ENCODE measurements around the gene ENTPD5.
"Not testable (repeated sequence)": the region's sequence is repeated elsewhere in the genome, so short reads cannot be mapped to it uniquely, and the experiment has no call there.

The ENTPD5 gene, protein sequence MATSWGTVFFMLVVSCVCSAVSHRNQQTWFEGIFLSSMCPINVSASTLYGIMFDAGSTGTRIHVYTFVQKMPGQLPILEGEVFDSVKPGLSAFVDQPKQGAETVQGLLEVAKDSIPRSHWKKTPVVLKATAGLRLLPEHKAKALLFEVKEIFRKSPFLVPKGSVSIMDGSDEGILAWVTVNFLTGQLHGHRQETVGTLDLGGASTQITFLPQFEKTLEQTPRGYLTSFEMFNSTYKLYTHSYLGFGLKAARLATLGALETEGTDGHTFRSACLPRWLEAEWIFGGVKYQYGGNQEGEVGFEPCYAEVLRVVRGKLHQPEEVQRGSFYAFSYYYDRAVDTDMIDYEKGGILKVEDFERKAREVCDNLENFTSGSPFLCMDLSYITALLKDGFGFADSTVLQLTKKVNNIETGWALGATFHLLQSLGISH

DNA sequence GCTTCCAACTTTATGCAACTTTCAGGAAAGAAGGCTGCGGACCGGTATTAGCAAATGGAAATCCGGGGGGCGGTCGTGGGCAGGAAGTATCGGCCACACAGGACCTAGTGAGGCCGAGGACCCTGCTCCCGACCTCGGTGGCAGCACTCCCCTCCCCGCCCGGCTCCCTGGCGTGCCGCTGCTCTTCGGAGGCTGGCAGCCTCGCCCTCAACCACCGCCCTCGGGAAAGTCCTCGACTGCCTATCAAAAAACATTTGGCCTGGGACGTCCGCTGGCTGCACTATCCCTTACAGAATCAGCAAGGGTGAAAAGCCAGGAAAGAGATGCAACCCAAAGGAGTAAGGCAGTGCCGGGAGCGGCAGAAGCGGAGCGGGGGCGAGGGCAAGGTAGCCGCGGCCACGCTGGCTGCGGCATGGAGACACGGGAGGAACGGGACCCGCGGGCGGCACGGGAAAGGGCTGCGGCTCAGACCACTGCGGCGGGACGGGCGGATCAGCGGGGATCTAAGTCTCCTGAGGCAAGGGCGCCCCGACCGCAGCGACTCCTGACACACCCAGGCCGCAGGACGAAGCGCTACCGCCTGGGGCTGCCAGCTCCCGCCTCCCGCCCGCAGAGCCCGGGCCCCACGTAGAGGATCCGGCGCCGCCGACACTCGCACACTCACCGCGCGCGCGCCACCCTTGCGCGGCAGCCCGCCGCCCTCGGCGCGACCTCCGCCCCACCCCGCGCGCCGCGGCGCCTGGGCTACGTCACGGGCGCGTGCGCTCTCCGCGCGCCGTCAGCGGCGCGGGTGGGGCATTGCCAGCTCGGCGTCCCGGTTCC is at the start of gene ENTPD5, which contains the start of gene BBOF1:
TSS of gene ENTPD5 (minus strand) at position 703 of the 822 bp plus-strand sequence. CDS start 31,186 bp downstream, outside the sequence.
TSS of gene BBOF1 (plus strand) at position 764 of the 822 bp plus-strand sequence. CDS start 130 bp downstream, outside the sequence.
- DNase-seq, result peak; percentile 90

DNA sequence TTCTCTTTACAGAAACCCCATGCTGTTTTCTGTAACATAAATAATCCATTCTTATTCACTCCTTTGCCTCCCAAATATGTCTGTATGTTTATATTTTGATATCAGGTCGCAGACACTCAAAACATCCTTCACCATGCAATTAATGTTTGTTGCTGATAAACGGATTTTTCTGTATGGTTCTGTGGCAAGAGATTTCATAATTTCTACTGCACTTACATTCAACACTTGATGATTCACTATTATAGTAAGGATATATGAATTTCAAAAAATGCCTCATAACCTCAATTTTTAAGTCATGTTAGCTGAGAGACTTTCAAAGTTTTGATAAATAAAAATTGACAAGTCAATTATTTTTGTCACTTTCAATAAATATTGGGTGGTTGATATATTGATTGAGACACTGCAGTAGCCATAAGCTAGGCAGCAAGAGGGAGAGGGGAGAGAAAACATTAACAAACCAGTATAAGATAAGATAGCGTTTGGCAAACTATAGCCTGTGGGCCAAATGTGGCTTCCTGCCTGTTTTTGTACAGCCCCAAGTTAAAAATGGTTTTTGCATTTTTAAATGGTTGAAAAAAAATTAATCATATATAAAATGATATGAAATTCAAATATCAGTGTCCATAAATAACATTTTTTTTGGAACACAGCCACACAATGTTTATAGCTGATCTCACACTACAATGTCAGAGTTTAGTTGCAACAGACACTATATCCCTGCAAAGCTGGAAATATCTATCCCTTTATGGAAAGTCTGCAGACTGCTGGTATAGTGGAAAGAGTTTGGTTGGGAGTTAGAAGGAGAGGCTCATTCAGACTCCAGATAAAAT is 46.9 kb upstream of the ENTPD5 start:
- no peak for DNase-seq

DNA sequence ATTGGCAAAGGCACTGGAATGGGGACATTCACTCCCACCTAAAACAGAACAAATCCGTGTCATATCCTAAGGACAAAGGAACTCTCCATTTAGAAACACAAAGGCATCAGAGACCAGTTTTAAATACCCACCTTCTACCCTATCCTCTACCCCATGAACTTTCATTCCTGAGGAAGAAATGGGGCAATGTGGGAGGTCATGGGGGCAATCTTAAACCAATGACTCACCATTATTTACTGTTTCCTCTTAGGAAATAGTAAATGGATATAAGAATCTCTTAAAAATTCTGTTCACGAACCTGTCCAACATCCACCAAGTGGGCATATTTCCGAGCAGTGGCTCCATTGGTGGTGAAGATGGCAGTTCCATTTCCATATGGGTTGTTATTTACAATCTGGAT is 45.8 kb upstream of the ENTPD5 start:
- DNase-seq, result no peak

DNA sequence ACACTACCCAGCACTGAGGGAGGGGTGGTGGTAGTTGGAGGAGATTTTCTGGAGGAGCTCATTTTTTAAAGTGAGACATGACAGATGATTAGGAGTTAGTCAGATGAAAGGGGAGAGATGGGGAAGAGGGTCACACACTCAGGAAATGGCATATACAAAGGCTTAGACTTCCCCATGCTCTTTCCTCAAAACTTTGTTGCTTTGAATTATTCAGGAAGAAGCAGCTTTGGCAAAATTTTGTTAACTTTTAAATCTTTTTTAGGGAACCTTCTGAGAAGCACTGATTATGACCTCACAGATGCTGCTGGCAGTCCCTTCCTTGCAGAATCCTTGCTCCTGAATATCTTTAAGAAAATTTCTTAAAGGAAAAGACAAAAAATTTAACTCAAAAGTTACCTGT is 45.3 kb upstream of the ENTPD5 start:
- DNase-seq, result no peak

DNA sequence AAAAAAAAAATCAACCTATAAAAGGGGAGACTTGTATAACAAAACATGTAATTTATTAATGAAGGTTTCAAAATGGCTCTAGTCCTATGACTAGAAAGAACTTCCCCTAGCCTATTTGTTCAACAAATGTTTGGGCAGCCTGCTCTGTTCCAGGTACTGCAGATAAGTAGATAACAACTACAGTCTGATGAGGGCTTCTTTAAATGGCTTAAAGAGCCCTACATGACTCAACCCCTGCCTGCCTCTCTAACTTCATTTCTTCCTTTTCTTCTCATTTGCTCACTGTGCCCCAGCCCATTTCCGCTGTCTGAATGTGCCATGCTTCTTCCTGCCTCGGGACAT is 43.7 kb upstream of the ENTPD5 start:
- no peak for DNase-seq

DNA sequence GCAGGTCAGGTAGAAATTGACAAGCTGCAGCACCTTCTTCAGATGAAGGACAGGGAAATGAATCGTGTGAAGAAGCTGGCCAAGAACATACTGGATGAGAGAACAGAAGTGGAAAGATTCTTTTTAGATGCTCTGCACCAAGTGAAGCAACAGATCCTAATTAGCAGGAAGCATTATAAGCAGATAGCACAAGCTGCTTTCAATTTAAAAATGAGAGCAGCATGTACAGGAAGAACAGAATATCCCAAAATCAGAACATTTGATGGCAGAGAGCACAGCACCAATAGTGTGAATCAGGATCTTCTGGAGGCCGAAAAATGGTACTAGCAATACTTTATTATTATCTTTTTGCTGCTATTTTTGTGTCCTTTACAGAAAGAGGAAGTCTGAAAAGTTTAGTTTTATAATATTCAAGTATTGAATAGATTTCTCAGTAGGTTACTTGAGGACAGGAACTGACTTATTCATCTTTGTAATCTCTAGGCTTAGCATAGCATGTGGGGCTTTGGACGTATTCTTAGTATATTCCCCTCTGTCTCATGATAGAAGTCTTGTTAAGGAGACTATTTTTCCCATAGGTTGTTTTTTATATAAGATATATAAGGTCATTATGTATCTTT is 30.9 kb upstream of the ENTPD5 start:
- no peak for DNase-seq

DNA sequence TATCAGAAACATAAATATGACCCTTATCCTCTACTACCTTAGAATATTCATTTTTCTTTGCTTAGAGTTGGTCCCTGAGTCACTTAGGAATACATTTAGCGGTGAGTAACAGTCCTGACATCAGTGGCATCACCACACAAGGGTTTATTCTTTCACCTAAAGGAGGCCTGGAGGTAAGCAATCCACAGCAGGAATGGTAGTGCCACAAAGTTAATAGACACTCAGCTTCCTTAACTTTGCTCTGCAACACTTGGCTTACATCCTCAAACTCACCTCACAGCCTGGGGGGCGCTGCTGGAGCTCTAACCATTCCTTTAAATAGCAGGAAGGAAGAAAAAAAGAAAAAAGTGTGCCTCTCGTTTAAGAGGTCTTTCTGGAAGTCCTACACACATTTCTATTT is 29.2 kb upstream of the ENTPD5 start:
- DNase-seq, result no peak

DNA sequence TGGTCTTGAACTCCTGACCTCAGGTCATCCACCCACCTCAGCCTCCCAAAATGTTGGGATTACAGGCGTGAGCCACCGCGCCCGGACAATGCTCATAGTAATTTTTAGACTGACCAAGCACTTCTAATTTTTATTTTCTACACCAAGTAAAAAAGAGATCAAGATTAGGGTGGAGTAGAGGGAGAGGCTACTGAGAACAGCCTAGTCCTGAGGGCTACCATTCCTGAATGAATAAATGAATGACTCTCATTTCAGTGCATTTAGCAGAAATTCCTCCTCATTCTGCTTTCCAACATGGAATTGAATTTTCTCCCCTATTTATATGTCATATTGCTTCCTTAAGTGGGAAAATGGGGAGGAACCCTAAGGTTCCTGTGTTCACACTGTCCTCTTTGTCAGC is 26.4 kb upstream of the ENTPD5 start:
- no peak for DNase-seq

DNA sequence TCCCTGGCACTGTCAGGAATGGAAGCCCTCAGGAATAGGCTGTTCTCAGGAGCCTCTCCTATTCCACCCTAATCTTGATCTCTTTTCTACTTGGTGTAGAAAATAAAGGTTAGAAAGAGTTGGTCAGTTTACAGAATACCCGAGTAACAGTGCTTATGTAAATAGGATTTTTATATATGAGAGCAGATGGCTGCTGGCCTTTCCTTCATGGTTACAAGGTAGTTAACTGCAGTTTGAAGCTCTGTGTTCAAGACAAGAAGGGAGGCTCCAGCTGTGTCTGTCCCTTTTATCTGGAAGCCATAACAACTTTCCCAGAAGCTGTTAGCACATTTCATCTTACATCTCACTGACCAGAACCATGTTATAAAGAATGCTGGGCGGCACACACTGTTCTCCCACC is 23.2 kb upstream of the ENTPD5 start:
- DNase-seq, result no peak

DNA sequence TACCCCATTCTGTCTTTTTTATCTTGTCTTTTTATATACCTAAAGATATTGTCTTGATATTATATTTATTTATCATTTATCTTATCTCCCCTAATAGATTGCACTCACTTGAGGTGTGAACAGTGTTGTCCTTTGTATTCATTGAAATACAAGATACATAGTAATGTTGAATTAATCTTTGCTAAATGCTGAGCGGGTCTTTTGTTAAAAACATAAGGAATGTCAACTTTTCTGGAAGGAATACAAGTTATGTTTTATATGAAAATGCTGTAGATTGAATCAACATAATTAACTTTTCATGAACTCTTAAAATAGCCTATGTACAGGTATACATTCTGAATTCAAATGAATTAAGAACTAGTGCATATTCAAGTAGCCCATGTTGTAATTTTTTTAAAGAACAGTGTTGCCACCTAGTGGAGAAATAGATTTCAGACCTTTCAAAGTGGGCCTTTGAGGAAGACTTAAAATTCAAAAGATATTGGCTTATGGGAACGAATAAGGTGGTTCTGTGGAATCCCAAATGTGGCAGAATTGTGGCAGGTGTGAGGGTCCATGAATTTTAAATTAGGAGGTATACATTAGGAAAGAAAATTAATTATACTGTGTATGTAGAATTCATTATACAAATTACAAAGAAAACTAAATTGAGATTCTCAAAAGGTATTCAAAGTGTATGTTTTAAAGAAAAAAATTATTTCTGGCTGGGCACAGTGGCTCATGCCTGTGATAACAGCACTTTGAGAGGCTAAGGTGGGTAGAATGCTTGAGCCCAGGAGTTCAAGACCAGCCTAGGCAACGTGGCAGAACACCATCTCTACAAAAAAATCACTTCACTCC is 19.2 kb upstream of the ENTPD5 start:
- DNase-seq, result peak; percentile 64

DNA sequence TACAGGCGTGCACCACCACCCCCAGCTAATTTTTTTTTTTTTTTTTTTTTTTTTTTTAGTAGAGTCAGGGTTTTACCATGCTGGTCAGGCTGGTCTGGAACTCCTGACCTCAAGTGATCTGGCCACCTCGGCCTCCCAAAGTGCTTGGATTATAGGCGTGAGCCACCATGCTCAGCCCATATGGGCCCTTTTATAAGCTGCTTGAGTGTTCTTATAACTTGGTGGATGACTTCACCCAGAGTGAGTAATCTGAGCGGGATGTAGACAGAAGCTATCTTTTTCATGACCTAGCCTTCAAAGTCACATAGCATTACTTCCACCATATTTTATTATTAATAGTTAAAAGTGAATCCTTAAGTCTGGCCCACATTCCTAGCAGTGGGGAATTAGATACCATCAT is 16.5 kb upstream of the ENTPD5 start:
- no peak for DNase-seq

DNA sequence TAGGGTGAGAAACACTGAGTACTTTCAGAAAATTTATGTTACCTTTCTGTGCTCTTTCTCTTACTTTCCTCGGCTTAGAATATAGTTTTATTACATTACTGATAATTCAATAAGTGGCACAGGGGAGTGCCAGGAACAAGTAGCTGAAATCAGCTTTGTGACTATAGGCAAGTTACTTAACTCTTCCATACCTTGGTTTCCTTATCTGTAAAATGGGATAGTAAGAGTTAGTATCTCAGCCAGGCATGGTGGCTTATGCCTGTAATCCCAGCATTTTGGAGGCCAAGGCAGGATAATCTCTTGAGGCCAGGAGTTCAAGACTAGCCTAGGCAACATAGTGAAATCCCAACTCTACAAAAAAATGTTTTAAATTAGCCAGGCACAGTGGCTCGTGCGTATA is 15.5 kb upstream of the ENTPD5 start:
- no peak for DNase-seq

DNA sequence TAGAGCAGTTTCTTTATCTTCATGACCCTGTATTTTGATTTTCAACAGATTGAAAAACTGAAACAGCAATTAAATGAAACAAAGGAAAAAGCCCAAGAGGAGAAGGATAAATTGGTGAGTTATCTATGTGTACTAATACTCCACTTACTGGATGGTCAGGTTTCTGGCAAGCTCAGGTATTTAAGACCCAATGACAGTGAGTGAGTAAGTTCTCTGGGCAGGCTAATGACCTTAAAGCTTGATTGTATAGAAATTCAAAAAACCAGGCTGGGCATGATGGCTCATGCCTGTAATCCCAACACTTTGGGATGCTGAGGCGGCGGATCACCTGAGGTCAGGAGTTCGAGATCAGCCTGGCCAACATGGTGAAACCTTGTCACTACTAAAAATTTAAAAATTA is 10.0 kb upstream of the ENTPD5 start:
- no peak for DNase-seq

DNA sequence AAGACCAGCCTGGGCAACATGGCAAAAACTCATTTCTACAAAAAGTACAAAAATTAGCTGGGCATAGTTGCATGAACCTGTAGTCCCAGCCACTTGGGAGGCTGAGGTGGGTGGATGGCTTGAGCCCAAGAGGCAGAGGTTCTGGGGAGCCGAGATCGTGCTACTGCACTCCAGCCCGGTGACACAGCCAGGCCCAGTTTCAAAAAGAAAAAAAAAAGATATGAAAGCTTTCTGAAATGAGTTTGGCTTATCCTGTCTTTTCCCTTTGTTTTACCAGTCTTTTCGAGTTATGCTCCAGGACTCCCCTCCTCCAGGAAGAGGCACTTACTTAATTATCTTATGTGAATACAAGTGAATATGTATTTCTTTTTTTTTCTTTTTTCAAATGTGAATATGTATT is 3.3 kb upstream of the ENTPD5 start:
- no peak for DNase-seq

DNA sequence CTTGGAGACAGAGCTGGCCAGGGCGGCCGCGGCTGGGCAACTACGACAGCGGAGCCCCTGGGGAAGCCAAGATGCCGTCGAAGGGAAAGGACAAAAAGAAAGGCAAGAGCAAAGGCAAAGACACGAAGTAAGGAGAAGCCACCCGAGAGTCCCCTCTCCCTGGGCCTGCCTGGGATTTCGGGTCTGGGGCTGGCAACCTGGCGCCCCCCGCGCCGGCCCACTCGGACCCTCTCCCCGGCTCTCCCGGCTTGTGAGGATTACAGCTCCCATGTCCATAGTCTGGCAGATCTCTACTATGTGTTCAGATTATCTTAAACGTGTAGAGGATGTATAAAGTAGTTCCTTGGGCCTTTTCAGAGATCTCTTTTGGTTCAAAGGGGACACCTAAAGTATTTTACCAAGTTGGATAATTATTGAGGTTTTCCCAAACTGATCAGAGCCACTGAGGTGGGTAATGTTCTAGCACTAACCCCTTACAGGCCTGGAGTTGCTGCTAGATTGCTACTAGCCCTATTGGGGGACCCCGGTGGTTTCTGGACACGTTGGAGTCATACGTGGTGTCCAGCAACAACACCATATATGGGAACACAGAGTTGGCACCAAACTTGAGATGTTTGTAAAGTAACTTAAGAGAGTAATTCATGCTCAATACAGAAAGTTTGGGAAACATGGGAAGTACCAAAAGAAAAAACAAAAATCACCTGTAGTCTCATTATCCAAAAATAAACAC is 485 bp upstream of the ENTPD5 start:
- no peak for DNase-seq

DNA sequence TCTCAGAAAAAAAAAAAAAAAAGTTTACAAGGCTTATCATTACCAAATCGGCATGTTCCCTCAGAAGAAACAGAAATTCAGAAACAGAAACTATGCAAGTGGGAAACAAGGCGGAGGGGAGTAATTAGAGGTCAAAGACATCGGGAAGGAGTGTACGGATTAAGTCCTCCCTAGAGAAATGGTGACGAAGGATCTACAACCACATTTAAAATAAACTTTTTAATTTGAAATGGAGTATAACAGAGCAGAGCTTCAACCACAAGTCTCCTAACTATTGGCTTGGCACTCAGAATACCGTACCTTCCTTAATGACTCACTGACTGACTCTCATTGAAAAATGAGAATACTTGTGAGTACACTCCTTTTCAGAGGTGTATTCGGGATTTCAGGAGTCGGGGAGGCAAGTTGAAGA is 908 bp downstream of the ENTPD5 start:
- no peak for DNase-seq

DNA sequence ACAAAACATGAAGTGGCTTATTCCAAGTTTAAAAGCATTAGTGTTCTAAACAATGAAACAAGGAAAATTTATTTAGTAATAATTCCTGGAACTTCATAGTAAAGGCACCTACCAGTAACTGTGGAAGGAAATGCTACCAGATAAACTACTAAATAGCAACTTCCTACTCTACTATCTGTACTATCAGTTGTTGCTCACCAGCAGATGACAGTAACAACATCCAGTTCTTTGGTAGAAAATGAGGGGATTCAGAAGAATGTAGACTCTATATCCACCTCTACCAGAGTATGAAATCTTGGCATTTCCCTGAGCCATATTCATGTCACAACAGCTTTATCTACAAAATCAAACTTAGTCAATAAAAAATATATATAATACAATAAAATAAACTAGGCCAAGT is 3.1 kb downstream of the ENTPD5 start:
- DNase-seq, result no peak

DNA sequence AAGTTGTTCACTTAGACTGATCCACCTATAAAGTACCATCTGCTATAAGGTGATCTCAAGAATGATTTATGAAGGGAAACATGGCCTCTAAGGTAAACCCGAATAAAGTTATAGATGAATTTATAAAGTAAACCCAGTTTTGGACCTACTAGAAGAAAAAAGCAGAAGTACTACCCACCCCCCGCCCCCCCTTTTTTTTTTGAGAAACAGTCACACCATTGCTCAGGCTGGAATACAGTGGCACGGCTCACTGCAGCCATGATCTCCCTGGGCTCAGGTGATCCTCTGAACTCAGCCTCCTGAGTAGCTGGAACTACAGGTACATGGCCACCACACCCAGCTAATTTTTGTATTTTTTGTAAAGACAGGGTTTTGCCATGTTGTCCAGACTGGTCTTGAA is 3.9 kb downstream of the ENTPD5 start:
- no peak for DNase-seq

DNA sequence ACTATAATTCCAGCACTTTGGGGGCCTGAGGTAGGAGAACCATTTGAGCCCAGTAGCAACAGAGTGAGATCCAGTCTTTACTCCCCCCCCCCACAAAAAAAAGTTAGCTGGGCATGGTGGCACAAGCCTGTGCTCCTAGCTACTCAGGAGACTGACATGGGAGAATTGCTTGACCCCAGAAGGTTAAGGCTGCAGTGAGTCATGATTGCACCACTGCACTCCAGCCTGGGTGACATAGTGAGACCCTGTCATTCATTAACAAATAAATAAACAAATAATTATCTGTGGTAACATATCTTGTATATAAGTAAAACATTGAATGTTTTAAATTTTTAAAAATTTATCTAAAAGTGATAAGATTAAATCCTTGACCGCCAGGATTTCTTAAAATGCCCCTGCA is 4.8 kb downstream of the ENTPD5 start:
- no peak for DNase-seq

DNA sequence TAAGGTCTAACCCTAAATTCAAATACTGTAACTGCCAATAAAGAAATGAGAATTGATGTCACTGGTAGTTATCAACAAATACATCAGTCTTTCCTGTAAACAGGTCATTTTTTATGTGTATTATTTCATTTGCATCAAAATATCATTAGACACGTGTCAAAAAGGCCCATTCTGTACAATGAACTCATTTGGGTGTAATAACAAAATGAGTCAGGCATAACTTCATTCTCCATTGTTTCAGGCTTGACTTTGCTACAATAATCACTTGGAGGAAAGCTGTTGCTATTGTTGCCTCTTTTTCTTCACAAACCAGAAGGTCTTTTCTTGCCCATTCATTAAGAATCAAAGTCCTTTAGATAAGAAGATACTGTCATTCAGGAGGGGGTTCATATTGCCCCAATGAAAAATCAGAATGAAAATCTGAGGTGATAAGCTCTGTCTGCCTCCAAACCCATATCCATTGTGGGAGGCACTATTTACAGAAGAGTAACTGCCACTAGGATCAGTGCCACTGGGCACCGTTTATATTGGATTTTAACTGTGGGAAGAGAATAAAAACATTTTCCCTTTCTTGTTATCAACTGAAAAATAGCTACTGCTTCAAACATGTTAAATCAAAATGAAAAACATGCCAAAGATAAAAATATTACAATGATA is 10.1 kb downstream of the ENTPD5 start:
- DNase-seq, result no peak

DNA sequence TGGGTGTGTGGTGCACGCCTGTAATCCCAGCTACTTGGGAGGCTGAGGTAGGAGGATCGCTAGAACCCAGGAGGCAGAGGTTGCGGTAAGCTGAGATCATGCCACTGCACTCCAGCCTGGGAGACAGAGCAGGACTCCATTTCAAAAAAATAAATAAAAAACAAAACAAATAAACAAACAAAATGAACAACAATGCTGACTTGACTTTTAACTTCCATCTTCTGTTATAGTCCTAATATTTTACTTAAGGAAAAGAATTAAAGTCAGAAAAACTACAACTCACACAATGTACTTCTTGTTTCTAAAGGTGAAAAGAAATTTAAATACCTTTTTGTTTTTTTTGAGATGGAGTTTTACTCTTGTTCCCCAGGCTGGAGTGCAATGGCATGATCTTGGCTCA is 13.4 kb downstream of the ENTPD5 start:
- not testable (repeated sequence) for DNase-seq
